ENCODE measurements around the gene NPTXR.
"Not testable (repeated sequence)": the region's sequence is repeated elsewhere in the genome, so short reads cannot be mapped to it uniquely, and the experiment has no call there.

DNA sequence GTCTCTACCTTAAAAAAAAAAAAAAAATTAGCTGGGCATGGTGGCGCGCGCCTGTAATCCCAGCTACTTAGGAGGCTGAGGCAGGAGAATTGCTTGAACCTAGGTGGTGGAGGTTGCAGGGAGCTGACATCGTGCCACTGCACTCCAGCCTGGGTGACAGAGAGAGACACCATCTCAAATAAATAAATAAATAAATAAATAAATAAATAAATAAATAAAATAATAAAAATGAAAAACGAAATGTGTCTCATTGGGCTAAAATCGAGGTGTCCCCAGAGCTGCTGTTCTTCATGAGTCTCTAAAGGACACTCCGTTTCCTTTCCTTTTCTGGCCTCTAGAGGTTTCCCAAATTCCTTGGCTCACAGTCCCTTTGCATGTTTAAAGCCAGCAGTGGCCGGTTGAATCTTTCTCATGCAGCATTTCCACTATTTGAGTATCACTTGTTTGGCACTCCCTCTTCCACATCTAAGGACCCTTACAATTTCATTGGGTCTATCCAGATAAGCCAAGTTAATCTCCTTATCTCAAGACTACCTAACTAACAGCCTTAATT lies 38.7 kb downstream of the NPTXR start:
- TF ChIP-seq GABPA (IDR thresholded peaks at IDR 0.05 in 1 of 2, conservative IDR thresholded peaks at IDR 0.05 in 1 of 2); HNF4G (IDR thresholded peaks at IDR 0.05); TAF1 (conservative IDR thresholded peaks at IDR 0.05); JUND (IDR thresholded peaks at IDR 0.05); RAD21 (IDR thresholded peaks at IDR 0.05); RXRA (IDR thresholded peaks at IDR 0.05); EGR1 (IDR thresholded peaks at IDR 0.05; ENCODE audit: low read depth in 2 of 2): not testable (repeated sequence)
- TF ChIP-seq, protein P1, sequence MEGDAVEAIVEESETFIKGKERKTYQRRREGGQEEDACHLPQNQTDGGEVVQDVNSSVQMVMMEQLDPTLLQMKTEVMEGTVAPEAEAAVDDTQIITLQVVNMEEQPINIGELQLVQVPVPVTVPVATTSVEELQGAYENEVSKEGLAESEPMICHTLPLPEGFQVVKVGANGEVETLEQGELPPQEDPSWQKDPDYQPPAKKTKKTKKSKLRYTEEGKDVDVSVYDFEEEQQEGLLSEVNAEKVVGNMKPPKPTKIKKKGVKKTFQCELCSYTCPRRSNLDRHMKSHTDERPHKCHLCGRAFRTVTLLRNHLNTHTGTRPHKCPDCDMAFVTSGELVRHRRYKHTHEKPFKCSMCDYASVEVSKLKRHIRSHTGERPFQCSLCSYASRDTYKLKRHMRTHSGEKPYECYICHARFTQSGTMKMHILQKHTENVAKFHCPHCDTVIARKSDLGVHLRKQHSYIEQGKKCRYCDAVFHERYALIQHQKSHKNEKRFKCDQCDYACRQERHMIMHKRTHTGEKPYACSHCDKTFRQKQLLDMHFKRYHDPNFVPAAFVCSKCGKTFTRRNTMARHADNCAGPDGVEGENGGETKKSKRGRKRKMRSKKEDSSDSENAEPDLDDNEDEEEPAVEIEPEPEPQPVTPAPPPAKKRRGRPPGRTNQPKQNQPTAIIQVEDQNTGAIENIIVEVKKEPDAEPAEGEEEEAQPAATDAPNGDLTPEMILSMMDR (IDR thresholded peaks at IDR 0.05; ENCODE audit: low read depth, low read length, missing input control): not testable (repeated sequence)
- TF ChIP-seq, protein P2, sequence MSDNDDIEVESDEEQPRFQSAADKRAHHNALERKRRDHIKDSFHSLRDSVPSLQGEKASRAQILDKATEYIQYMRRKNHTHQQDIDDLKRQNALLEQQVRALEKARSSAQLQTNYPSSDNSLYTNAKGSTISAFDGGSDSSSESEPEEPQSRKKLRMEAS (IDR thresholded peaks at IDR 0.05): not testable (repeated sequence)
- TF ChIP-seq, protein P3, sequence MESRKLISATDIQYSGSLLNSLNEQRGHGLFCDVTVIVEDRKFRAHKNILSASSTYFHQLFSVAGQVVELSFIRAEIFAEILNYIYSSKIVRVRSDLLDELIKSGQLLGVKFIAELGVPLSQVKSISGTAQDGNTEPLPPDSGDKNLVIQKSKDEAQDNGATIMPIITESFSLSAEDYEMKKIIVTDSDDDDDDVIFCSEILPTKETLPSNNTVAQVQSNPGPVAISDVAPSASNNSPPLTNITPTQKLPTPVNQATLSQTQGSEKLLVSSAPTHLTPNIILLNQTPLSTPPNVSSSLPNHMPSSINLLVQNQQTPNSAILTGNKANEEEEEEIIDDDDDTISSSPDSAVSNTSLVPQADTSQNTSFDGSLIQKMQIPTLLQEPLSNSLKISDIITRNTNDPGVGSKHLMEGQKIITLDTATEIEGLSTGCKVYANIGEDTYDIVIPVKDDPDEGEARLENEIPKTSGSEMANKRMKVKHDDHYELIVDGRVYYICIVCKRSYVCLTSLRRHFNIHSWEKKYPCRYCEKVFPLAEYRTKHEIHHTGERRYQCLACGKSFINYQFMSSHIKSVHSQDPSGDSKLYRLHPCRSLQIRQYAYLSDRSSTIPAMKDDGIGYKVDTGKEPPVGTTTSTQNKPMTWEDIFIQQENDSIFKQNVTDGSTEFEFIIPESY (IDR thresholded peaks at IDR 0.05): not testable (repeated sequence)
- TF ChIP-seq, protein P4, sequence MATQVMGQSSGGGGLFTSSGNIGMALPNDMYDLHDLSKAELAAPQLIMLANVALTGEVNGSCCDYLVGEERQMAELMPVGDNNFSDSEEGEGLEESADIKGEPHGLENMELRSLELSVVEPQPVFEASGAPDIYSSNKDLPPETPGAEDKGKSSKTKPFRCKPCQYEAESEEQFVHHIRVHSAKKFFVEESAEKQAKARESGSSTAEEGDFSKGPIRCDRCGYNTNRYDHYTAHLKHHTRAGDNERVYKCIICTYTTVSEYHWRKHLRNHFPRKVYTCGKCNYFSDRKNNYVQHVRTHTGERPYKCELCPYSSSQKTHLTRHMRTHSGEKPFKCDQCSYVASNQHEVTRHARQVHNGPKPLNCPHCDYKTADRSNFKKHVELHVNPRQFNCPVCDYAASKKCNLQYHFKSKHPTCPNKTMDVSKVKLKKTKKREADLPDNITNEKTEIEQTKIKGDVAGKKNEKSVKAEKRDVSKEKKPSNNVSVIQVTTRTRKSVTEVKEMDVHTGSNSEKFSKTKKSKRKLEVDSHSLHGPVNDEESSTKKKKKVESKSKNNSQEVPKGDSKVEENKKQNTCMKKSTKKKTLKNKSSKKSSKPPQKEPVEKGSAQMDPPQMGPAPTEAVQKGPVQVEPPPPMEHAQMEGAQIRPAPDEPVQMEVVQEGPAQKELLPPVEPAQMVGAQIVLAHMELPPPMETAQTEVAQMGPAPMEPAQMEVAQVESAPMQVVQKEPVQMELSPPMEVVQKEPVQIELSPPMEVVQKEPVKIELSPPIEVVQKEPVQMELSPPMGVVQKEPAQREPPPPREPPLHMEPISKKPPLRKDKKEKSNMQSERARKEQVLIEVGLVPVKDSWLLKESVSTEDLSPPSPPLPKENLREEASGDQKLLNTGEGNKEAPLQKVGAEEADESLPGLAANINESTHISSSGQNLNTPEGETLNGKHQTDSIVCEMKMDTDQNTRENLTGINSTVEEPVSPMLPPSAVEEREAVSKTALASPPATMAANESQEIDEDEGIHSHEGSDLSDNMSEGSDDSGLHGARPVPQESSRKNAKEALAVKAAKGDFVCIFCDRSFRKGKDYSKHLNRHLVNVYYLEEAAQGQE (IDR thresholded peaks at IDR 0.05): not testable (repeated sequence)

All from liver (tissue), 3 donors.